HEK293 (cell line): ENCODE results near the gene RHEX.

Experiments
- CTCF ChIA-PET: fragments of 350-600 bp; formaldehyde crosslinking; extraction: SDS; loops from one replicate; lab custom pipeline; 2021; ENCODE audit warnings: antibody characterized with exemption; lab: Yijun Ruan, JAX
- POLR2A ChIA-PET: fragments of 300-600 bp; formaldehyde crosslinking; extraction: SDS; loops from one replicate; lab custom pipeline; 2020; ENCODE audit warnings: antibody characterized with exemption, inconsistent platforms; lab: Yijun Ruan, JAX
- H3K27ac ChIP-seq: fragments of 200-500 bp; sonication (Bioruptor generic); 2 replicates; pipeline ENCODE4 v1.5.1; 2014; ENCODE audit warnings: low read depth, low read length, control low read depth, inconsistent platforms; ENCODE audit errors: extremely low read depth
- H3K36me3 ChIP-seq, 2 experiments: fragments of 200-500 bp in 1 of 2; sonication (Bioruptor generic) in 1 of 2; 1 replicate in 1 of 2; 2 replicates in 1 of 2; pipeline ENCODE4 v1.5.1; 2014 to 2017; ENCODE audit warnings: inconsistent platforms in 2 of 2, low read length in 2 of 2; ENCODE audit not compliant: control insufficient read depth in 2 of 2, insufficient read depth in 1 of 2
- H3K4me1 ChIP-seq: fragments of 200-500 bp; sonication (Bioruptor generic); 2 replicates; pipeline ENCODE4 v1.5.1; 2014; ENCODE audit warnings: mild to moderate bottlenecking, low read length, inconsistent platforms; ENCODE audit not compliant: control insufficient read depth, insufficient read depth
- H3K4me3 ChIP-seq: 2 replicates; pipeline ENCODE4 v1.5.1; 2011; ENCODE audit warnings: low read depth, mild to moderate bottlenecking, control low read depth, low read length, moderate library complexity
- H3K9me3 ChIP-seq: fragments of 200-500 bp; sonication (Bioruptor generic); 2 replicates; pipeline ENCODE4 v1.5.1; 2014; ENCODE audit warnings: low read depth, low read length, inconsistent platforms; ENCODE audit not compliant: control insufficient read depth, insufficient read depth
- AEBP2 ChIP-seq: fragments of 450-650 bp; formaldehyde crosslinking; IDR thresholded peaks from 2 replicates; pipeline ENCODE4 v1.5.1; 2016; ENCODE audit warnings: missing biosample characterization, missing genetic modification characterization, borderline replicate concordance
- KLF16 ChIP-seq: fragments of 450-650 bp; formaldehyde crosslinking; IDR thresholded peaks from 2 replicates; pipeline ENCODE4 v1.5.1; 2017; ENCODE audit warnings: missing biosample characterization, missing genetic modification characterization
- YY1 ChIP-seq: fragments of 450-650 bp; formaldehyde crosslinking; IDR thresholded peaks from 2 replicates; pipeline ENCODE4 v1.5.1; 2018; ENCODE audit warnings: missing biosample characterization, missing genetic modification characterization
- ZBTB26 ChIP-seq: fragments of 450-650 bp; formaldehyde crosslinking; optimal IDR thresholded peaks from 2 replicates; pipeline ENCODE3; 2016; ENCODE audit warnings: missing biosample characterization, mild to moderate bottlenecking, missing genetic modification characterization
- ZBTB7A ChIP-seq: fragments of 450-650 bp; formaldehyde crosslinking; IDR thresholded peaks from 2 replicates; pipeline ENCODE4 v1.5.1; 2016; ENCODE audit warnings: low read depth, missing biosample characterization, missing genetic modification characterization
- ZNF140 ChIP-seq: fragments of 450-650 bp; formaldehyde crosslinking; IDR thresholded peaks from 2 replicates; pipeline ENCODE4 v1.5.1; 2016; ENCODE audit warnings: missing biosample characterization, missing genetic modification characterization
- ZNF175 ChIP-seq: fragments of 450-650 bp; formaldehyde crosslinking; IDR thresholded peaks from 2 replicates; pipeline ENCODE4 v1.5.1; 2016; ENCODE audit warnings: missing biosample characterization, missing genetic modification characterization
- ZNF184 ChIP-seq: fragments of 450-650 bp; IDR thresholded peaks from 2 replicates; pipeline ENCODE4 v1.5.1; 2018; ENCODE audit warnings: missing biosample characterization, mild to moderate bottlenecking, missing genetic modification characterization
- ZNF26 ChIP-seq: fragments of 450-650 bp; formaldehyde crosslinking; IDR thresholded peaks from 2 replicates; pipeline ENCODE4 v1.5.1; 2016; ENCODE audit warnings: missing biosample characterization, missing genetic modification characterization
- ZNF354C ChIP-seq: fragments of 450-650 bp; formaldehyde crosslinking; IDR thresholded peaks from 2 replicates; pipeline ENCODE4 v1.5.1; 2016; ENCODE audit warnings: missing biosample characterization, missing genetic modification characterization, low read depth, borderline replicate concordance
- ZNF449 ChIP-seq: fragments of 450-650 bp; formaldehyde crosslinking; IDR thresholded peaks from 2 replicates; pipeline ENCODE4 v1.5.1; 2017; ENCODE audit warnings: missing biosample characterization, mild to moderate bottlenecking, missing genetic modification characterization, moderate library complexity
- ZNF473 ChIP-seq: fragments of 450-650 bp; formaldehyde crosslinking; IDR thresholded peaks from 2 replicates; pipeline ENCODE4 v1.5.1; 2017; ENCODE audit warnings: missing biosample characterization, missing genetic modification characterization
- ZNF48 ChIP-seq: fragments of 450-650 bp; formaldehyde crosslinking; IDR thresholded peaks from 2 replicates; pipeline ENCODE4 v1.5.1; 2016; ENCODE audit warnings: missing biosample characterization, missing genetic modification characterization
- ZNF596 ChIP-seq: fragments of 450-650 bp; IDR thresholded peaks from 2 replicates; pipeline ENCODE4 v1.5.0; 2018; ENCODE audit warnings: missing biosample characterization, mild to moderate bottlenecking, missing genetic modification characterization, moderate library complexity
- ZSCAN23 ChIP-seq: fragments of 450-650 bp; formaldehyde crosslinking; IDR thresholded peaks from 2 replicates; pipeline ENCODE4 v1.5.1; 2016; ENCODE audit warnings: missing biosample characterization, missing genetic modification characterization
- TF ChIP-seq, protein P1 (sequence below): fragments of 450-650 bp; formaldehyde crosslinking; IDR thresholded peaks from 2 replicates; pipeline ENCODE4 v1.5.1; 2016; ENCODE audit warnings: missing biosample characterization, missing genetic modification characterization
- TF ChIP-seq, protein P2 (sequence below): fragments of 450-650 bp; formaldehyde crosslinking; IDR thresholded peaks from 2 replicates; pipeline ENCODE4 v1.5.1; 2016; ENCODE audit warnings: missing biosample characterization, missing genetic modification characterization
- TF ChIP-seq, protein P3 (sequence below): fragments of 450-650 bp; formaldehyde crosslinking; IDR thresholded peaks from 2 replicates; pipeline ENCODE4; 2016; ENCODE audit warnings: missing biosample characterization, missing genetic modification characterization
- TF ChIP-seq, protein P4 (sequence below): fragments of 450-650 bp; IDR thresholded peaks from 2 replicates; pipeline ENCODE4 v1.5.1; 2018; ENCODE audit warnings: missing biosample characterization, mild to moderate bottlenecking, missing genetic modification characterization

The RHEX gene

GRCh38 chr1:206100226-206100815 is 47.3 kb downstream of the RHEX start:
- Histone ChIP-seq H3K9me3 (no peaks in the 10 kb centered on the region), H3K36me3 (no peaks in the 10 kb centered on the region), H3K4me3 (no peak overlapping the region), H3K27ac (no peak overlapping the region), H3K4me1 (no peaks in the 10 kb centered on the region)
- ChIA-PET POLR2A (no interaction called here), CTCF (interaction anchor here (0.6 to 1.5 kb wide), 9 partner anchors 16 to 180 kb away, joined by 3 to 8 read pairs (median 4); no protein-coding TSS in a partner anchor)
- TF ChIP-seq, protein P1, sequence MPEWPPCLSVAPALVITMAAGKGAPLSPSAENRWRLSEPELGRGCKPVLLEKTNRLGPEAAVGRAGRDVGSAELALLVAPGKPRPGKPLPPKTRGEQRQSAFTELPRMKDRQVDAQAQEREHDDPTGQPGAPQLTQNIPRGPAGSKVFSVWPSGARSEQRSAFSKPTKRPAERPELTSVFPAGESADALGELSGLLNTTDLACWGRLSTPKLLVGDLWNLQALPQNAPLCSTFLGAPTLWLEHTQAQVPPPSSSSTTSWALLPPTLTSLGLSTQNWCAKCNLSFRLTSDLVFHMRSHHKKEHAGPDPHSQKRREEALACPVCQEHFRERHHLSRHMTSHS (tag by site-specific recombination) = no peak
- TF ChIP-seq ZNF26 (tag by site-specific recombination) = no peak
- TF ChIP-seq, protein P2, sequence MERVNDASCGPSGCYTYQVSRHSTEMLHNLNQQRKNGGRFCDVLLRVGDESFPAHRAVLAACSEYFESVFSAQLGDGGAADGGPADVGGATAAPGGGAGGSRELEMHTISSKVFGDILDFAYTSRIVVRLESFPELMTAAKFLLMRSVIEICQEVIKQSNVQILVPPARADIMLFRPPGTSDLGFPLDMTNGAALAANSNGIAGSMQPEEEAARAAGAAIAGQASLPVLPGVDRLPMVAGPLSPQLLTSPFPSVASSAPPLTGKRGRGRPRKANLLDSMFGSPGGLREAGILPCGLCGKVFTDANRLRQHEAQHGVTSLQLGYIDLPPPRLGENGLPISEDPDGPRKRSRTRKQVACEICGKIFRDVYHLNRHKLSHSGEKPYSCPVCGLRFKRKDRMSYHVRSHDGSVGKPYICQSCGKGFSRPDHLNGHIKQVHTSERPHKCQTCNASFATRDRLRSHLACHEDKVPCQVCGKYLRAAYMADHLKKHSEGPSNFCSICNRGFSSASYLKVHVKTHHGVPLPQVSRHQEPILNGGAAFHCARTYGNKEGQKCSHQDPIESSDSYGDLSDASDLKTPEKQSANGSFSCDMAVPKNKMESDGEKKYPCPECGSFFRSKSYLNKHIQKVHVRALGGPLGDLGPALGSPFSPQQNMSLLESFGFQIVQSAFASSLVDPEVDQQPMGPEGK (tag by site-specific recombination) = no peak
- TF ChIP-seq, protein P3, sequence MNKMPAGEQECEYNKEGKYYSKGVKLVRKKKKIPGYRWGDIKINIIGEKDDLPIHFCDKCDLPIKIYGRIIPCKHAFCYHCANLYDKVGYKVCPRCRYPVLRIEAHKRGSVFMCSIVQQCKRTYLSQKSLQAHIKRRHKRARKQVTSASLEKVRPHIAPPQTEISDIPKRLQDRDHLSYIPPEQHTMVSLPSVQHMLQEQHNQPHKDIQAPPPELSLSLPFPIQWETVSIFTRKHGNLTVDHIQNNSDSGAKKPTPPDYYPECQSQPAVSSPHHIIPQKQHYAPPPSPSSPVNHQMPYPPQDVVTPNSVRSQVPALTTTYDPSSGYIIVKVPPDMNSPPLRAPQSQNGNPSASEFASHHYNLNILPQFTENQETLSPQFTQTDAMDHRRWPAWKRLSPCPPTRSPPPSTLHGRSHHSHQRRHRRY (tag by site-specific recombination) = no peak
- no peak for TF ChIP-seq ZNF473 (tag by site-specific recombination)
- TF ChIP-seq KLF16 (tag by site-specific recombination) = no peak
- TF ChIP-seq ZSCAN23 (tag by site-specific recombination) = no peak
- no peak for TF ChIP-seq ZNF449 (tag by site-specific recombination)
- no peak for TF ChIP-seq ZNF140 (tag by site-specific recombination)
- TF ChIP-seq ZBTB26 (tag by site-specific recombination) = no peak
- TF ChIP-seq ZNF175 (tag by site-specific recombination) = no peak
- no peak for TF ChIP-seq ZNF184 (tag by site-specific recombination)
- no peak for TF ChIP-seq ZNF48 (tag by site-specific recombination)
- no peak for TF ChIP-seq ZNF354C
- TF ChIP-seq AEBP2 (tag by site-specific recombination) = no peak
- TF ChIP-seq, protein P4, sequence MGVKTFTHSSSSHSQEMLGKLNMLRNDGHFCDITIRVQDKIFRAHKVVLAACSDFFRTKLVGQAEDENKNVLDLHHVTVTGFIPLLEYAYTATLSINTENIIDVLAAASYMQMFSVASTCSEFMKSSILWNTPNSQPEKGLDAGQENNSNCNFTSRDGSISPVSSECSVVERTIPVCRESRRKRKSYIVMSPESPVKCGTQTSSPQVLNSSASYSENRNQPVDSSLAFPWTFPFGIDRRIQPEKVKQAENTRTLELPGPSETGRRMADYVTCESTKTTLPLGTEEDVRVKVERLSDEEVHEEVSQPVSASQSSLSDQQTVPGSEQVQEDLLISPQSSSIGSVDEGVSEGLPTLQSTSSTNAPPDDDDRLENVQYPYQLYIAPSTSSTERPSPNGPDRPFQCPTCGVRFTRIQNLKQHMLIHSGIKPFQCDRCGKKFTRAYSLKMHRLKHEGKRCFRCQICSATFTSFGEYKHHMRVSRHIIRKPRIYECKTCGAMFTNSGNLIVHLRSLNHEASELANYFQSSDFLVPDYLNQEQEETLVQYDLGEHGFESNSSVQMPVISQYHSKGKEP (tag by site-specific recombination) = no peak
- TF ChIP-seq ZBTB7A (tag by site-specific recombination) = no peak
- no peak for TF ChIP-seq ZNF596 (tag by site-specific recombination)
- TF ChIP-seq YY1 = no peak
